C4-2B (cell line): ENCODE results near the gene TNFAIP8L1.

Source experiments
- H3K27ac ChIP-seq: fragments of 450-650 bp; 2 replicates; pipeline ENCODE4 v1.5.1; 2017
- CTCF ChIP-seq: fragments of 450-650 bp; conservative IDR thresholded peaks from 2 replicates; pipeline ENCODE4 v1.5.1; 2017; ENCODE audit warnings: mild to moderate bottlenecking
- ZFX ChIP-seq: fragments of 450-650 bp; IDR thresholded peaks from 2 replicates; pipeline ENCODE4 v1.6.1; 2017

Gene TNFAIP8L1

GRCh38 chr19:4703671-4704316 lies 64.5 kb downstream of the TNFAIP8L1 start:
- H3K27ac ChIP-seq = no peak overlapping the region
- TF ChIP-seq CTCF = no peak
- no peak for TF ChIP-seq ZFX

- H3K27ac ChIP-seq = no peak overlapping the region
- TF ChIP-seq ZFX = no peak
- TF ChIP-seq CTCF = no peak
Observed at GRCh38 chr19:4704317-4704673, 65.0 kb downstream of the TNFAIP8L1 start.
